Measurements from ENCODE around the gene TMEM190. TPM values are rescaled to one million over a fixed set of nuclear protein-coding genes. Genes with fewer than 3 reads are reported as not detected.

The TMEM190 gene
- total RNA-seq, 1 experiment from 2014 or later = not detected

- no peak overlapping the region for H3K27ac ChIP-seq (ENCODE audit: low read depth, low read length)
- no peaks in the 10 kb centered on the region for H3K9me2 ChIP-seq (ENCODE audit: insufficient read depth)
- CTCF ChIA-PET = no interaction called here
- no peak overlapping the region for H3K4me3 ChIP-seq (replicated peaks in 1 of 2; ENCODE audit: low read depth in 1 of 2, low read length in 2 of 2)
- intact Hi-C loops (cut with micrococcal nuclease) = no loop called here
- H3K27me3 ChIP-seq (ENCODE audit: insufficient read depth, low read length) = no peaks in the 10 kb centered on the region
- no peaks in the 10 kb centered on the region for H4K20me1 ChIP-seq (ENCODE audit: insufficient read depth)
- RAD21 ChIA-PET (ENCODE audit: low non-redundant PET in 1 of 2, low total read pairs in 2 of 2, uncharacterized antibody in 2 of 2, unreplicated experiment in 2 of 2) = no interaction called here
- TF ChIP-seq RAD21 (IDR thresholded peaks at IDR 0.05; ENCODE audit: low read depth) = no peak
- no peak for TF ChIP-seq CBX3 (IDR thresholded peaks at IDR 0.05; ENCODE audit: low read depth)
- TF ChIP-seq CEBPB (IDR thresholded peaks at IDR 0.05; ENCODE audit: low read depth) = no peak
- TF ChIP-seq ZBTB33 (IDR thresholded peaks at IDR 0.05; ENCODE audit: extremely low read depth, insufficient replicate concordance, low read length) = no peak
- no peak for TF ChIP-seq MAX (IDR thresholded peaks at IDR 0.05)
- TF ChIP-seq EGR1 (IDR thresholded peaks at IDR 0.05; ENCODE audit: low read depth) = no peak
- POLR2A ChIA-PET = interaction anchor here (1.9 to 2.1 kb wide), 2 partner anchors 22 to 29 kb away, joined by 6 to 7 read pairs; partner anchors contain the start of gene KMT5C
- H3K9me3 ChIP-seq (ENCODE audit: control insufficient read depth in 1 of 2, insufficient read depth in 1 of 2, low read depth in 1 of 2, low read length in 2 of 2) = no peaks in the 10 kb centered on the region
- ATAC-seq (no peak), DNase-seq (ENCODE audit: low read depth, low spot score) (no peak)
- H3K4me2 ChIP-seq (ENCODE audit: low read length) = no peak overlapping the region
- H3K4me1 ChIP-seq (ENCODE audit: control insufficient read depth in 1 of 2, insufficient read depth in 2 of 2, low read length in 2 of 2) = peaks cover 9 to 24% of the 10 kb centered on the region in 2 experiments; a peak in 3 of 4 replicates
- no TSS peak for BruUV-seq (replicated peaks)
- H3K9ac ChIP-seq (ENCODE audit: low read length) = no peak overlapping the region
- no peaks in the 10 kb centered on the region for H3K79me2 ChIP-seq (ENCODE audit: insufficient read depth, low read length)
- H2AFZ ChIP-seq (ENCODE audit: low read depth, low read length, poor library complexity, severe bottlenecking) = no peak overlapping the region
- H3K36me3 ChIP-seq (ENCODE audit: control insufficient read depth in 1 of 2, insufficient read depth in 2 of 2, low read length in 2 of 2) = no peaks in the 10 kb centered on the region
Measured at GRCh38 chr19:55368106-55368505, 8.5 kb upstream of the TMEM190 start.
